Measurements from ENCODE around the gene SH3BP4.

- TF ChIP-seq, protein P1, sequence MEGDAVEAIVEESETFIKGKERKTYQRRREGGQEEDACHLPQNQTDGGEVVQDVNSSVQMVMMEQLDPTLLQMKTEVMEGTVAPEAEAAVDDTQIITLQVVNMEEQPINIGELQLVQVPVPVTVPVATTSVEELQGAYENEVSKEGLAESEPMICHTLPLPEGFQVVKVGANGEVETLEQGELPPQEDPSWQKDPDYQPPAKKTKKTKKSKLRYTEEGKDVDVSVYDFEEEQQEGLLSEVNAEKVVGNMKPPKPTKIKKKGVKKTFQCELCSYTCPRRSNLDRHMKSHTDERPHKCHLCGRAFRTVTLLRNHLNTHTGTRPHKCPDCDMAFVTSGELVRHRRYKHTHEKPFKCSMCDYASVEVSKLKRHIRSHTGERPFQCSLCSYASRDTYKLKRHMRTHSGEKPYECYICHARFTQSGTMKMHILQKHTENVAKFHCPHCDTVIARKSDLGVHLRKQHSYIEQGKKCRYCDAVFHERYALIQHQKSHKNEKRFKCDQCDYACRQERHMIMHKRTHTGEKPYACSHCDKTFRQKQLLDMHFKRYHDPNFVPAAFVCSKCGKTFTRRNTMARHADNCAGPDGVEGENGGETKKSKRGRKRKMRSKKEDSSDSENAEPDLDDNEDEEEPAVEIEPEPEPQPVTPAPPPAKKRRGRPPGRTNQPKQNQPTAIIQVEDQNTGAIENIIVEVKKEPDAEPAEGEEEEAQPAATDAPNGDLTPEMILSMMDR (IDR thresholded peaks at IDR 0.05; ENCODE audit: insufficient read depth, low read length, poor library complexity, severe bottlenecking): no peak
- TF ChIP-seq EZH2phosphoT487 (conservative IDR thresholded peaks at IDR 0.05; ENCODE audit: low read length): no peak
Observed at GRCh38 chr2:235073868-235074413, 122.1 kb downstream of the SH3BP4 start.

All from SU-DHL-6 (cell line).